K562 (cell line): ENCODE measurements around the gene REEP6. TPM values are rescaled to one million over a fixed set of nuclear protein-coding genes. Genes with fewer than 3 reads are reported as not detected.

Source experiments
- ETS2 ChIP-seq: IDR thresholded peaks from 2 replicates; pipeline ENCODE4 v1.6.1; 2016; ENCODE audit warnings: borderline replicate concordance, missing genetic modification characterization, mild to moderate bottlenecking, moderate library complexity, missing compliant biosample characterization; ENCODE audit not compliant: poor library complexity, severe bottlenecking
- FIP1L1 ChIP-seq: fragments of 200-400 bp; formaldehyde crosslinking; IDR thresholded peaks from 2 replicates; pipeline ENCODE4 v1.6.1; 2018; ENCODE audit warnings: mild to moderate bottlenecking, low read depth, low read length; ENCODE audit not compliant: poor library complexity, severe bottlenecking
- HNRNPH1 ChIP-seq: fragments of 200-400 bp; formaldehyde crosslinking; optimal IDR thresholded peaks from 2 replicates; pipeline ENCODE3; 2017; ENCODE audit warnings: low read depth, mild to moderate bottlenecking, low read length, moderate library complexity
- LARP7 ChIP-seq: fragments of 450-650 bp; IDR thresholded peaks from 2 replicates; pipeline ENCODE4 v1.6.1; 2016
- MECOM ChIP-seq: fragments of 250-450 bp; sonication (Bioruptor Pico); IDR thresholded peaks from 2 replicates; pipeline ENCODE4 v1.8.0; 2022; ENCODE audit warnings: inconsistent platforms
- NCOR1 ChIP-seq: fragments of 450-650 bp; IDR thresholded peaks from 2 replicates; pipeline ENCODE4 v1.6.1; 2016; ENCODE audit warnings: mild to moderate bottlenecking, moderate library complexity
- NFXL1 ChIP-seq: fragments of 450-650 bp; formaldehyde crosslinking; IDR thresholded peaks from 2 replicates; pipeline ENCODE4 v1.4.0; 2021; ENCODE audit warnings: mild to moderate bottlenecking
- PHF20 ChIP-seq: fragments of 450-650 bp; IDR thresholded peaks from 2 replicates; pipeline ENCODE4 v1.6.1; 2018; ENCODE audit not compliant: partially characterized antibody
- PML ChIP-seq: IDR thresholded peaks from 2 replicates; pipeline ENCODE4 v1.6.1; 2012; ENCODE audit warnings: low read length, inconsistent platforms
- PPARD ChIP-seq: fragments of 250-450 bp; sonication (Bioruptor Pico); IDR thresholded peaks from 2 replicates; pipeline ENCODE4 v1.8.0; 2022; ENCODE audit warnings: inconsistent platforms, mild to moderate bottlenecking, moderate library complexity
- RFX1 ChIP-seq: fragments of 450-650 bp; IDR thresholded peaks from 2 replicates; pipeline ENCODE4 v1.6.1; 2016; ENCODE audit warnings: mild to moderate bottlenecking, moderate library complexity
- RHOXF2B ChIP-seq: fragments of 250-450 bp; sonication (Bioruptor Pico); conservative IDR thresholded peaks from 2 replicates; pipeline ENCODE4 v1.5.1; 2021
- SRSF3 ChIP-seq: fragments of 200-400 bp; formaldehyde crosslinking; IDR thresholded peaks from 2 replicates; pipeline ENCODE4 v1.6.1; 2016; ENCODE audit warnings: mild to moderate bottlenecking, low read length, moderate library complexity; ENCODE audit not compliant: insufficient read depth
- TARDBP ChIP-seq: fragments of 450-650 bp; IDR thresholded peaks from 2 replicates; pipeline ENCODE4 v1.6.1; 2016
- TEAD4 ChIP-seq, 2 experiments: sonication (generic) in 1 of 2; formaldehyde crosslinking in 1 of 2; IDR thresholded peaks; 2 replicates each; pipeline versions ENCODE4 v1.6.1 to v1.8.0; 2012 to 2022; ENCODE audit warnings: borderline replicate concordance in 1 of 2, inconsistent platforms in 1 of 2, low read length in 1 of 2, mild to moderate bottlenecking in 1 of 2, missing genetic modification reagents in 1 of 2
- ZBTB7A ChIP-seq: IDR thresholded peaks from 2 replicates; pipeline ENCODE4 v1.6.1; 2011; ENCODE audit warnings: low read depth, mild to moderate bottlenecking, low read length, moderate library complexity, borderline replicate concordance; ENCODE audit not compliant: control insufficient read depth
- ZNF140 ChIP-seq: fragments of 250-450 bp; sonication (Bioruptor Pico); IDR thresholded peaks from 2 replicates; pipeline ENCODE4 v1.8.0; 2021; ENCODE audit warnings: moderate library complexity, mild to moderate bottlenecking, inconsistent platforms
- ZNF232 ChIP-seq: sonication (generic); formaldehyde crosslinking; IDR thresholded peaks from 2 replicates; pipeline ENCODE4 v1.8.0; 2022; ENCODE audit warnings: mild to moderate bottlenecking, missing genetic modification reagents
- ZNF280A ChIP-seq: fragments of 450-650 bp; IDR thresholded peaks from 2 replicates; pipeline ENCODE4 v1.6.1; 2018; ENCODE audit warnings: mild to moderate bottlenecking, low read depth; ENCODE audit not compliant: partially characterized antibody
- ZNF3 ChIP-seq: fragments of 250-450 bp; sonication (Bioruptor Pico); IDR thresholded peaks from 2 replicates; pipeline ENCODE4 v1.5.0; 2021; ENCODE audit warnings: mild to moderate bottlenecking, moderate library complexity
- ZNF347 ChIP-seq: fragments of 450-650 bp; formaldehyde crosslinking; IDR thresholded peaks from 2 replicates; pipeline ENCODE4 v1.4.0; 2020; ENCODE audit warnings: low read depth, mild to moderate bottlenecking, moderate library complexity
- ZNF644 ChIP-seq: fragments of 200-800 bp; sonication (Bioruptor generic); IDR thresholded peaks from 2 replicates; pipeline ENCODE4 v1.6.1; 2016; ENCODE audit warnings: low read depth, missing genetic modification characterization, missing compliant biosample characterization
- ZNF696 ChIP-seq: fragments of 250-450 bp; sonication (Bioruptor Pico); conservative IDR thresholded peaks from 2 replicates; pipeline ENCODE4 v1.4.0; 2020; ENCODE audit warnings: mild to moderate bottlenecking, moderate library complexity
- polyA plus RNA-seq, 8 experiments: library from polyadenylated mRNA; depleted of rRNA in 4 of 8; stranded (reverse) in 5 of 8; unstranded in 3 of 8; fragments of >200 nt; fragmentation: Nextera tagmentation in 2 of 8; fragmentation: Illumina TruSeq in 1 of 8; extraction: Ambion mirVana in 2 of 8; extraction: Trizol in 1 of 8; gene quantifications; 2 replicates each; pipeline versions ENCODE4 v1.2.1 to v1.2.3, GENCODE V29; 2011 to 2014; ENCODE audit warnings: inconsistent platforms in 1 of 8, missing spikeins in 1 of 8
- total RNA-seq, 7 experiments: library from RNA; depleted of rRNA in 6 of 7; stranded (reverse); fragments of >200 nt in 6 of 7; fragmentation: Illumina TruSeq in 2 of 7; extraction: Trizol in 2 of 7; gene quantifications; 2 replicates each; pipeline versions ENCODE4 v1.2.1 to v1.2.3, GENCODE V29; 2011 to 2021; ENCODE audit warnings: low replicate concordance in 1 of 7
- TF ChIP-seq, protein P1 (sequence below), 2 experiments: fragments of 450-650 bp in 1 of 2; sonication (generic) in 1 of 2; formaldehyde crosslinking; conservative IDR thresholded peaks; 2 replicates each; pipeline versions ENCODE4 v1.4.0 to v1.8.1; 2020 to 2022; ENCODE audit warnings: mild to moderate bottlenecking in 1 of 2, missing genetic modification reagents in 1 of 2
- TF ChIP-seq, protein P2 (sequence below): sonication (generic); formaldehyde crosslinking; IDR thresholded peaks from 2 replicates; pipeline ENCODE4 v1.8.1; 2023; ENCODE audit warnings: mild to moderate bottlenecking, missing genetic modification reagents

Gene REEP6
- total and polyA plus RNA-seq, 9 of the 15 experiments (the other 6 are each of a cell fraction or from before 2014, with no cell fraction given), result 1.2 to 64.2 (median 12.7) TPM

DNA sequence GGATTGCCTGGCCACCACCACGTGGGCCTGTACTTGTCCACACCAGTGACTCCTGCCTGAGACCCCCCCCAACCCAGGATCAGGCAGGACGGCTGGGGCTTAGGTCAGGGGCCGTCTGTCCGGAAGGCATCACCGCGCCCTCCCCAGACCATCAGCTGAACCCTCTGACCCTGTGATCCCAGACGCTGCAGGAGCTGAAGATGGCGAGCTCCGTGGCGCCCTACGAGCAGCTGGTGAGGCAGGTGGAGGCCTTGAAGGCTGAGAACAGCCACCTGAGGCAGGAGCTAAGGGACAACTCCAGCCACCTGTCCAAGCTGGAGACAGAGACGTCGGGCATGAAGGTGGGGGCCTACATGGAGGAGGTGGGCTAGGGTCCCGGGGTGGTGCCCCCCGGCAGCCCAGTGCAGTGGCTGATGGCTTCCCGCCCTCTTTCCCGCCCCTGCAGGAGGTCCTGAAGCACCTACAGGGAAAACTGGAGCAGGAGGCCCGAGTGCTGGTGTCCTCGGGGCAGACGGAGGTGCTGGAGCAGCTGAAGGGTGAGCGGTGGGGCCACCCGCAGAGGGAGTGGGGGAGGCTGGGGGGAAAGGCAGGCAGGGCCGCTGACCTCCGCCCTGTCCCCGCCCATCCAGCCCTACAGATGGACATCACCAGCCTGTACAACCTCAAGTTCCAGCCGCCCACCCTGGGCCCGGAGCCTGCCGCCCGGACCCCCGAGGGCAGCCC lies 38.0 kb upstream of the REEP6 start (continued):
- TF ChIP-seq NFXL1 (CRISPR knock-in tag) (no peak), PHF20 (no peak), NCOR1 (no peak), ZNF232 (no peak), ZNF280A (no peak), PPARD (CRISPR knock-in tag) (no peak), ZNF347 (CRISPR knock-in tag) (no peak), PML (no peak), MECOM (no peak), FIP1L1 (peak; percentile 29), ETS2 (tag) (no peak), SRSF3 (no peak), ZNF140 (CRISPR knock-in tag) (no peak), ZNF696 (CRISPR knock-in tag) (no peak), TEAD4 (IDR thresholded peaks at IDR 0.05; ENCODE audit: low read length) (no peak), TEAD4 (CRISPR knock-in tag; IDR thresholded peaks at IDR 0.05; ENCODE audit: borderline replicate concordance) (0 out of 2 replicates have a peak, but pooled peaks have one; percentile 11), RFX1 (no peak), TARDBP (no peak), ZNF3 (CRISPR knock-in tag) (no peak), ZNF644 (tag) (no peak), HNRNPH1 (no peak), RHOXF2B (CRISPR knock-in tag) (no peak), ZBTB7A (peak; percentile 42; the same call in 1 of the 2 replicates), LARP7 (no peak)
- TF ChIP-seq, protein P1, sequence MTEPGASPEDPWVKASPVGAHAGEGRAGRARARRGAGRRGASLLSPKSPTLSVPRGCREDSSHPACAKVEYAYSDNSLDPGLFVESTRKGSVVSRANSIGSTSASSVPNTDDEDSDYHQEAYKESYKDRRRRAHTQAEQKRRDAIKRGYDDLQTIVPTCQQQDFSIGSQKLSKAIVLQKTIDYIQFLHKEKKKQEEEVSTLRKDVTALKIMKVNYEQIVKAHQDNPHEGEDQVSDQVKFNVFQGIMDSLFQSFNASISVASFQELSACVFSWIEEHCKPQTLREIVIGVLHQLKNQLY (CRISPR knock-in tag; conservative IDR thresholded peaks at IDR 0.05), result no peak
- TF ChIP-seq, protein P2, sequence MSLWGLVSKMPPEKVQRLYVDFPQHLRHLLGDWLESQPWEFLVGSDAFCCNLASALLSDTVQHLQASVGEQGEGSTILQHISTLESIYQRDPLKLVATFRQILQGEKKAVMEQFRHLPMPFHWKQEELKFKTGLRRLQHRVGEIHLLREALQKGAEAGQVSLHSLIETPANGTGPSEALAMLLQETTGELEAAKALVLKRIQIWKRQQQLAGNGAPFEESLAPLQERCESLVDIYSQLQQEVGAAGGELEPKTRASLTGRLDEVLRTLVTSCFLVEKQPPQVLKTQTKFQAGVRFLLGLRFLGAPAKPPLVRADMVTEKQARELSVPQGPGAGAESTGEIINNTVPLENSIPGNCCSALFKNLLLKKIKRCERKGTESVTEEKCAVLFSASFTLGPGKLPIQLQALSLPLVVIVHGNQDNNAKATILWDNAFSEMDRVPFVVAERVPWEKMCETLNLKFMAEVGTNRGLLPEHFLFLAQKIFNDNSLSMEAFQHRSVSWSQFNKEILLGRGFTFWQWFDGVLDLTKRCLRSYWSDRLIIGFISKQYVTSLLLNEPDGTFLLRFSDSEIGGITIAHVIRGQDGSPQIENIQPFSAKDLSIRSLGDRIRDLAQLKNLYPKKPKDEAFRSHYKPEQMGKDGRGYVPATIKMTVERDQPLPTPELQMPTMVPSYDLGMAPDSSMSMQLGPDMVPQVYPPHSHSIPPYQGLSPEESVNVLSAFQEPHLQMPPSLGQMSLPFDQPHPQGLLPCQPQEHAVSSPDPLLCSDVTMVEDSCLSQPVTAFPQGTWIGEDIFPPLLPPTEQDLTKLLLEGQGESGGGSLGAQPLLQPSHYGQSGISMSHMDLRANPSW, result no peak
- TF ChIP-seq, all 486 proteins: peak for 6
